DMS153 treated with DMSO at 0.1 percent for 48 hours (cell line): ENCODE measurements around the gene ARID5A.
"Not testable (repeated sequence)": the region's sequence is repeated elsewhere in the genome, so short reads cannot be mapped to it uniquely, and the experiment has no call there.

Experiments
- DNase-seq: peaks from one replicate; lab custom pipeline; 2025; ENCODE audit not compliant: unreplicated experiment; lab: John Stamatoyannopoulos, UW

The ARID5A gene

GRCh38 chr2:96554293-96555145 lies 18.0 kb downstream of the ARID5A start:
- peak; percentile 19 for DNase-seq

- no peak for DNase-seq
Measured at GRCh38 chr2:96555146-96555610, 18.6 kb downstream of the ARID5A start.

DNA sequence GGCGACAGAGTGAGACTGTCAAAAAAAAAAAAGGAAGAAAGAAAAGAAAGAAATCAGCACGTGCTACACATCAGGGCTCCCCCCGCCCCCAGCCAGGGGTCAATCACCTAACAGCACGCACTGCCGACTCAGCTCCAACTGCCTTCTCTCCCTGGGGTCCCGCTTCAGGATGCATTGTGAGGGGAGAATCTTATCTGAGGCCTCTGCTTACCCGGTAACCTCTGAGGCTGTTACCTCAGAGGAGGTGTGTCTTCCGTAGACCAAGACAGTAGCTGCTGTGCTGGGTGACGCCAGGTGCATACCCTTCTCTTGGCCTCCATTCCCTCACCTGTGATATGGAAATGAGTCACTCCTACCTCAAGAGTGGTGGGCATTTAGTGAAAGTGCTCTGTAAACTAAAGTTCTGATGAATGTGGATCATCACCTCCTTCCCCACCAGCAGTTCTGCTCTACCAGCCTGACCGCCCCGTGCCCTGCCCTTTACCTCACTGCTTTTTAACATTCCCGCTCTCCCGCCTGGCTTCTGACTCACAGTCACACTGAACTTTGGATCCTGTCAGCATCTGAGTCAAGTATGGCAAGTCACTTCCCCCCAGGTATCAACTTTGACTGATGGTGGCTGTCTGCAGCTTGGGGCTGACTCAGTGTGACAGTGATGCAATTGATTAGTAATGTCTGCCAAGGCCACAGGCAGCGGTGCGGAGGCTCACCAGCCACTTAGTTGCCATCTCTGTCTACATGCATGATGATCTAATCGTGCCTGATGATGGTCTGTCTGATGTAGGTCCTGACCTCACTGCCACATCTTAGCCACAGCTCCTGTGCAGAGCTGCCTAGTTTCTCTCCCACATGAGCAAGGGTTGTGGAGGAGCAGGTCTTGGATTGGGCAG lies 20.1 kb downstream of the ARID5A start:
- no peak for DNase-seq

DNA sequence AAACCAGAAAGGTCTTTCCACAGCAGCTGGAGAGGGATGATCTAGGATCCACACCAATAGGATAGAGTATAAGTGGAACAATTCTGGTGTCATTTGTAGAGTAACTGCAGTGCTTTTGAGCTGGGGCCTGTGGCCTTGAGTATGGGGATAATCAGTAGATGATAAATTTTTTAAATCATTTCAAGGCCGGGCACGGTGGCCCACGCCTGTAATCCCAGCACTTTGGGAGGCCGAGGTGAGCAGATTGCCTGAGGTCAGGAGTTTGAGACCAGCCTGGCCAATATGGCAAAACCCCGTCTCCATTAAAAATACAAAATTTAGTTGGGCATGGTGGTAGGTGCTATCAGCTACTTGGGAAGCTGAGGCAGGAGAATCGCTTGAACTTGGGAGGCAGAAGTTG lies 20.9 kb downstream of the ARID5A start:
- DNase-seq: not testable (repeated sequence)

GRCh38 chr2:96558061-96558460 lies 21.5 kb downstream of the ARID5A start:
- DNase-seq: no peak

GRCh38 chr2:96558485-96558884 lies 21.9 kb downstream of the ARID5A start:
- DNase-seq: no peak

DNA sequence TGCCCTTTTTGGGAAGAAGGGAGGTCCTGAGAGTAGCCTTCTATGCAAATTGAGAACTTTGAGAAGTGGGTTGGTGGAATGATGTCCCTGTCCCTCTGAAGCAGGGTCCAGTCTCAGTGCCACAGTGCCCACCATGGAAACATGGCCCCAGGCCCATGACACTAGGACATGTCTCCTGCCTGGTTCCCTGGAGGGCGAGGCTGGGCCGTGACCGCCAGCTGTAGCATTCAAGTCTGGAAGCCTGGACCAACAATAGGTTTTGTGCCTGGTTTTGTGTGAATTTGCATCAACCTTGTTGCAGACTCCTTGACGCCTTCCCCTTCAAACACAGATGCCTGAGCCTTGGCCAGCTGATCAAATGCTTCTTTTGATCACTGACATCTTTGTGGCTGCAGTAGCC lies 27.5 kb downstream of the ARID5A start:
- DNase-seq: no peak

DNA sequence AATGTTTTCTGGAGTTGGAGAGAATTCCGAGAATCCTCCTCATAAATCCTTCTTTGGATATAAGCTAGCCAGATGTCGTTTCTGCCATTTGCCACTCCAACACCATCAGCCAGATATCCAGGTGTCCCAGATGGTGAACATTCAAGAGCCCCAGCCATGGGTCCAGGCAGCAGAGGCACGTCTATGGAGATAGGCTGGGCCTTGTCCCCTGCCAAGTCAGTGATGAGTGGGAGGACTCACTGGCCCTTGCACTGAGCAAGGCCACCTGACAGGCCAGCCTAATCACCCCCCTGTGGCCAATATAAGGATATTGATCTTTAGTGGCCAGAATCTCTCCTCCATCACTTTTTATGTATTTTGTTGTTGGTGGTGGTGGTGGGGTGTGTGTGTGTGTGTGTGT lies 28.0 kb downstream of the ARID5A start:
- no peak for DNase-seq

DNA sequence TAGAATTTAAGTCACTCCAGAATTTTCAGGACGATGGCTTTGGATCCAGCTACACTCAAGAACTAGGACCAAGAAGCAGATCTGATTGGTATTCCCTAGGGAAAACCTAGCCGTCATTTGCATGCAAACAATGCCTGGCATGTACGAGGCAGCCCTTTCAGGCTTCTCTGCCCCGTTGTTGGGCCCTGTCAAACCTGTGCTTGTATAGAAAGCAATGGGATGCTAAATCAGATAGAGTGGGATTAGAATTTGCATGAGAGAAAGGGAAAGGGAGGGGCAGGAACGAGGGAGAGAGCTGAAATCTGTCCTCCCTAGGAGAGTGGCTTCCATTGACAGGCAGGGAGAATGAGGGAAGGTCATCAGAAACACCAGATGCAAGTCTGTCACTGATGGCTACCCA lies 28.6 kb downstream of the ARID5A start:
- DNase-seq: no peak

- DNase-seq: no peak
Measured at GRCh38 chr2:96568094-96568493, 31.5 kb downstream of the ARID5A start.

DNA sequence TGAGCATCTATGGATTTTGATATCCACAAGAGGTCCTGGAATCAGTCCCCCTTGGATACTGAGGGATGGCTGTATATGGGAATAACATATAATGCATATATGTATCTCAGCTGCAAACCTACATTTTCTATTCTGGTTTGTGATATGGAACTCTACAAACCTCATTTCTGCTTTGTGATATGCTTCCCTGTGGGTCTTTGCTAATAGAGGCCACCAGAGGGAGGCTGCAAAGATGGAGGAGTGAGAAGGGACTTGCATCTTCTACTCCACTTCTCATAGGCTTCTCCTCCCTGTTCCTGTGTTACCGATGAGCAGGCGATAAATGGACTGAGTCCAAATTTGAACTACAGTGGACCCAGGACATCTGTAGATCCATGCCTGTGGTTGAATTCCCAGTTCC lies 37.8 kb downstream of the ARID5A start:
- no peak for DNase-seq

DNA sequence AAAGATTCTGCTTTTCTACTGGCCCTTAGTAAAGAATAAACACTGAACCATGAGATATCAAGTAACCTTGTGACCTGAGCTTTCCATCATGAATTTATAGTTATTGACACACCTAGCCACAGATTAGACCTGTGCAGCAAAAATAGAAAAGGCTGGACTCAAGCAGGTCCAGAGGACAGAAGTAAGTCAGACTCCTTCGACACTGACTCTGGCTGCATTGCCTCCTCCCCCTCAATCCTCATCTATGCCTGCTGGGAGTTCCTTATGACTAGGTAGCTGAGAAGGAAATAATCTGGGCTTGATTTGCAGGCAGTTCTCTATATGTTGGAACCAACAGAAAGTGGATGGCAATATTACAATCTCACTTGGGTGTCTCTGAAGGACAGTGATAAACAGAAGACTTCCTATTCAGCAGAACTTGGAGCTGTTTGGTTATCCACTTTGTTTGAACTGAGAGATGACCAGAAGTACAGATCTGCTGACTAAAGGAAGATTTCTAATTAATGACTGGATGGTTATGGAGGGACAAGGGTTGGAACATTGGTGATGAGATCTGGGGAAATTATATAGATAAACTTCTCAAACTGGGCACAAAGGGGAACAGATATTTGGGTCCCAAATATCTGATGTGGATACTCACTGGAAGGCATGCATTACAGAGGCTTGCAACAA lies 39.4 kb downstream of the ARID5A start:
- DNase-seq: no peak

GRCh38 chr2:96577501-96577900 lies 40.9 kb downstream of the ARID5A start:
- no peak for DNase-seq

DNA sequence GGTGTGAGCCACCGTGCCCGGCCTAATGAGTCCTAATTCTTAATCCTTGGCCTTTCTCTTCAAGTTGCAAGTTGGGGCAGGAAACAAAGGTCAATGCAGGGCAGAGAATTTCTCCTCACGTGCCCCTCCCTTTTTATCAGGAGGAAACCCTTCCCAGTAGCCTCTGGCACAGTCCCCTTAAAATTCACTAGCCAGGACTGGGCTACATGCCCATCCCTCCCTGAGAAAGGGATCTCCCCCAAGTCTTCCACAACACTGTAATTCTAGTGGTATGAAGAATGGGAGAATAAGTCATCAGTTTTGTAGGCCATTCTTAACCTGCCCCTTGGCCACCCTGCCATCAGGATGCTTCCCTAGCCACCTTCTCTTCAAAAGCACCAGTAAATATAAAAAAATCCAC lies 42.2 kb downstream of the ARID5A start:
- DNase-seq: no peak

GRCh38 chr2:96579422-96579821 lies 42.9 kb downstream of the ARID5A start:
- no peak for DNase-seq

DNA sequence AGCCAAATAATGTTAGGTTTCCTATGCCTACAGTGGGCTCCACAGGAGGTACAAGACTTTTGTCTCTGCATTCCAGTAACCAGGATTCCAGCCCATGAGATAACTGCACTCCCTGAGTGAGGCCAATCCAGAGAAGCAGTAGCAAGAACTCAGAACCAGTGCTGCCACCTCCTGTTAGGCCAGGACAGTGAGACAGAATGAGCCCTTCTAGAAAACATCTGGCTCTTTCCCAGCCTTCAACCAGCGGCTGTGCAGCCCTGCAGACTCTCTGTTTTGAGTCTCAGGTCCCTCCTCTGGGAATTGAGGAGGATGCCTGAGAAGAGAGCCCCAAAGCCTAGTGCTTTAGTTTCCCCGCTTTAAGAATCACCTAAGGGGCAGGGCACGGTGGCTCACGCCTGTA lies 44.2 kb downstream of the ARID5A start:
- no peak for DNase-seq

DNA sequence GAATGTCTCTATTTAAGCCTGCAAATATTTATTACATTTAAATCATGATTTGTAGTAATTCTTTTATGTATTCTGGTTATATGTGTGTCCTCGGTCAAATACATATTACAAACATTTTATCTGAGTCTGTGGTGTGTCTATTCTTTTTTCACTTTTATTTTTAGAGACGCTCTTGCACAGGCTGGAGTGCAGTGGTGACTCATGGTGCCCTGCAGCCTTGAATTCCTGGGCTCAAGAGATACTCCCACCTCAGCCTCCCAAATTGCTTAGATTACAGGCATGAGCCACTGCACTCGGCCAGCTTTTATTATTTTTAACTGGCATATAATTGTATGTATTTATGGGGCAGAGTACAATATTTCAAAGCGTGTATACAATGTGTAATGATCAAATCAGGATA lies 47.5 kb downstream of the ARID5A start:
- no peak for DNase-seq

DNA sequence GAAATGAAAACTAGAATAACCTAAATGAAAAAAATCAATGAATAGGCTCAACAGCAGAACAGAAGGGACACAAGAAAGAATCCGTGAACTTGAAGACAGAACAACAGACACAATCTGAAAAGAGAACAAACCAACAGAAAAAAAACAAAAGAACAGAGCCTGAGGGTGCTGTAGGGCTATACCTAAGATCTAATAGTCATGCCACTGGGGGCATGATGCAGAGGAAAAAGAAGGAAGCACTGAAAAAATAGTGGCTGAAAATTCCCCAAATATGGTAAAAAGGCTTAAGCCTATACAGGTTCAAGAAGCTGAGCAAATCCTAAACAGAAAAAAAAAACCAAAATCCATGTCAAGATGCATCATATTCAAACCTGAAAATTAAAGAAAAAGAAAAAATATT lies 51.3 kb downstream of the ARID5A start:
- no peak for DNase-seq

DNA sequence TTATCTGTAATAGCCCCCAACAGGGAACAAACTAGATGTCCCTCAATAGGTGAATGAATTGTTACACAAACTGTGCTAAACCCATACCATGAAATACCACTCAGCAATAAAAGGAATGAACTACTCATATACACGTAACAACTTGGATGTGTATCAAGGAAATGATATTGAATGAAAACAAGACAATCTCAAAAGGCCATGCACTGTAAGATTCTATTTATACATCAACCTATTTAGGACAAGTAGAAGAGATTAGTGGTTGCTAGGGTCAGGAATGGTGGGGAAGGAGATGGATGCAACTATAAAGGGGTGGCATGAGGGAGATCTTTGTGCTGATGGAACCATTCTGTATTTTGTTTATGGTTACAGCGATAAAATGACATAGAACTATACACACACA lies 54.5 kb downstream of the ARID5A start:
- DNase-seq: no peak

- DNase-seq: no peak
Measured at GRCh38 chr2:96591494-96591893, 54.9 kb downstream of the ARID5A start.

DNA sequence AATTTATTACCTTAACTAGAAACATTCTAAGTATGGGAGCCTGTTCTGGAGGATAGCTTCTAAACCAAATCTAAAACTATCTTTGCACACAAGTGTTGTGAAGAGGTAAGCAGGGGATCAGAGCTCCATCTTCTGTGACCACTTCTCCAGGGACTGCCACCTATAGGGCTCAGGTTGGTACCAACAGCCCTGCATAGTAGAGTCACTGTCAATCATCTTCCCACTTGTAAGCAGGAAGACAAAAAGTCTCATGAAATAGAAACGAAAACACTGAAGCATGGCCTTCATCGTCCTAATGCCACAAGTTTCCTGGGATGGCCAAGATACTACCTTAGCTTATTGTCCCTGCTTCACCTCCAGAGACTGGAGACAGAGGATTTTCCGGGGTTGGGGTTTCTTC lies 57.7 kb downstream of the ARID5A start:
- DNase-seq: no peak
